SK-N-SH (cell line): ENCODE results near the gene FOXA3. TPM values are rescaled to one million over a fixed set of nuclear protein-coding genes. Genes with fewer than 3 reads are reported as not detected.

Experiments used
- CTCF ChIA-PET: fragments of 300-600, 350-600 bp; formaldehyde crosslinking; extraction: SDS; loops from one replicate; lab custom pipeline; 2021; lab: Yijun Ruan, JAX
- POLR2A ChIA-PET: fragments of 350-600 bp; sonication (Branson Sonifier 250); formaldehyde crosslinking; extraction: SDS; loops from one replicate; lab custom pipeline; 2020; ENCODE audit warnings: antibody characterized with exemption, inconsistent platforms; lab: Yijun Ruan, JAX
- DNase-seq: peaks from one replicate; pipeline ENCODE4 v3.0.0; 2012
- H2AFZ ChIP-seq: fragments of 200-600 bp; sonication (generic); 2 replicates; pipeline ENCODE4 v1.8.1; 2016; ENCODE audit warnings: antibody characterized with exemption, mild to moderate bottlenecking, low read depth
- H3F3A ChIP-seq: fragments of 200-600 bp; sonication (generic); replicated peaks from 2 replicates; pipeline ENCODE3; 2016; ENCODE audit warnings: antibody characterized with exemption, mild to moderate bottlenecking; ENCODE audit not compliant: insufficient read depth
- H3K27ac ChIP-seq, 2 experiments: fragments of 200-500 bp in 1 of 2; fragments of 200-600 bp in 1 of 2; sonication (Bioruptor generic) in 1 of 2; sonication (generic), shearing (Covaris generic) in 1 of 2; 2 replicates each; pipeline versions ENCODE4 v1.5.1 to v1.6.1; 2014 to 2016; ENCODE audit warnings: low read depth in 2 of 2, inconsistent platforms in 1 of 2, low read length in 1 of 2, mild to moderate bottlenecking in 1 of 2, mixed read lengths in 1 of 2
- H3K27me3 ChIP-seq: fragments of 200-600 bp; sonication (generic), shearing (Covaris generic); 2 replicates; pipeline ENCODE4 v1.6.1; 2016; ENCODE audit warnings: mixed run types; ENCODE audit not compliant: insufficient read depth
- H3K36me3 ChIP-seq, 2 experiments: fragments of 200-500 bp in 1 of 2; fragments of 200-600 bp in 1 of 2; sonication (Bioruptor generic) in 1 of 2; sonication (generic) in 1 of 2; replicated peaks in 1 of 2; 2 replicates each; pipeline versions ENCODE3 to v1.5.1; 2014 to 2016; ENCODE audit warnings: low read length in 1 of 2, mild to moderate bottlenecking in 1 of 2; ENCODE audit not compliant: insufficient read depth in 2 of 2, control insufficient read depth in 1 of 2
- H3K4me1 ChIP-seq, 2 experiments: fragments of 200-500 bp in 1 of 2; fragments of 200-600 bp in 1 of 2; sonication (Bioruptor generic) in 1 of 2; sonication (generic), shearing (Covaris generic) in 1 of 2; 2 replicates each; pipeline versions ENCODE4 v1.5.1 to v1.6.1; 2014 to 2016; ENCODE audit warnings: low read depth in 1 of 2, low read length in 1 of 2, mixed run types in 1 of 2; ENCODE audit not compliant: insufficient read depth in 2 of 2, control insufficient read depth in 1 of 2
- H3K4me2 ChIP-seq: fragments of 200-600 bp; sonication (generic), shearing (Covaris generic); 2 replicates; pipeline ENCODE4 v1.6.1; 2017; ENCODE audit warnings: mixed run types
- H3K4me3 ChIP-seq, 2 experiments: fragments of 200-500 bp in 1 of 2; fragments of 200-600 bp in 1 of 2; sonication (Bioruptor generic) in 1 of 2; sonication (generic), shearing (Covaris generic) in 1 of 2; 2 replicates each; pipeline versions ENCODE4 v1.5.1 to v1.8.1; 2014 to 2016; ENCODE audit warnings: low read depth in 2 of 2, inconsistent platforms in 1 of 2, low read length in 1 of 2, mild to moderate bottlenecking in 1 of 2, mixed read lengths in 1 of 2, moderate library complexity in 1 of 2
- H3K79me2 ChIP-seq: fragments of 200-600 bp; sonication (generic); 2 replicates; pipeline ENCODE4 v1.8.1; 2017; ENCODE audit warnings: mild to moderate bottlenecking; ENCODE audit not compliant: insufficient read depth
- H3K9ac ChIP-seq: fragments of 200-600 bp; sonication (generic); 2 replicates; pipeline ENCODE4 v1.6.1; 2017; ENCODE audit warnings: mixed run types
- H3K9me2 ChIP-seq: fragments of 200-600 bp; sonication (generic); 2 replicates; pipeline ENCODE4 v1.6.1; 2017; ENCODE audit warnings: mixed run types
- H3K9me3 ChIP-seq: fragments of 200-600 bp; sonication (generic); 2 replicates; pipeline ENCODE4 v1.6.1; 2017; ENCODE audit warnings: mixed run types, mild to moderate bottlenecking, moderate library complexity
- H4K20me1 ChIP-seq: fragments of 200-600 bp; sonication (generic); 2 replicates; pipeline ENCODE4 v1.6.1; 2017; ENCODE audit warnings: mild to moderate bottlenecking, mixed run types; ENCODE audit not compliant: insufficient read depth
- CHD2 ChIP-seq: fragments of 150-350 bp; IDR thresholded peaks from 2 replicates; pipeline ENCODE4 v1.6.1; 2018; ENCODE audit warnings: low read length; ENCODE audit not compliant: partially characterized antibody
- CTCF ChIP-seq: fragments of 200-600 bp; sonication (generic); IDR thresholded peaks from 2 replicates; pipeline ENCODE4 v1.6.1; 2017; ENCODE audit warnings: antibody characterized with exemption, mild to moderate bottlenecking, moderate library complexity
- ELF1 ChIP-seq: IDR thresholded peaks from 2 replicates; pipeline ENCODE4 v1.4.0; 2012
- FOSL2 ChIP-seq: IDR thresholded peaks from 2 replicates; pipeline ENCODE4 v1.4.0; 2012; ENCODE audit warnings: low read depth, mild to moderate bottlenecking, moderate library complexity, borderline replicate concordance
- FOXJ3 ChIP-seq: sonication (generic); formaldehyde crosslinking; IDR thresholded peaks from 2 replicates; pipeline ENCODE4 v1.5.1; 2020; ENCODE audit warnings: mild to moderate bottlenecking, missing genetic modification reagents
- GABPA ChIP-seq: IDR thresholded peaks from 2 replicates; pipeline ENCODE4 v1.4.0; 2012; ENCODE audit warnings: low read depth, mild to moderate bottlenecking
- JUND ChIP-seq: IDR thresholded peaks from 2 replicates; pipeline ENCODE4 v1.4.0; 2012
- MEF2A ChIP-seq: IDR thresholded peaks from 2 replicates; pipeline ENCODE4 v1.4.0; 2012; ENCODE audit warnings: low read depth, borderline replicate concordance
- MXI1 ChIP-seq: IDR thresholded peaks from 2 replicates; pipeline ENCODE4 v1.6.1; 2012; ENCODE audit warnings: mild to moderate bottlenecking, low read depth, low read length, improper control_type of control experiment
- NFIC ChIP-seq: IDR thresholded peaks from 2 replicates; pipeline ENCODE4 v1.4.0; 2012; ENCODE audit warnings: borderline replicate concordance
- PBX3 ChIP-seq: IDR thresholded peaks from 2 replicates; pipeline ENCODE4; 2012
- POLR2AphosphoS5 ChIP-seq: IDR thresholded peaks from 2 replicates; pipeline ENCODE4 v1.6.1; 2012; ENCODE audit warnings: low read depth, low read length
- RCOR1 ChIP-seq: fragments of 150-350 bp; IDR thresholded peaks from 2 replicates; pipeline ENCODE4 v1.6.1; 2017; ENCODE audit warnings: antibody characterized with exemption, low read length
- REST ChIP-seq: IDR thresholded peaks from 2 replicates; pipeline ENCODE4 v1.6.1; 2012; ENCODE audit warnings: mild to moderate bottlenecking, low read depth, low read length, moderate library complexity
- RFX5 ChIP-seq: IDR thresholded peaks from 2 replicates; pipeline ENCODE4 v1.6.1; 2012; ENCODE audit warnings: mild to moderate bottlenecking, improper control_type of control experiment, low read length
- SIN3A ChIP-seq: IDR thresholded peaks from 2 replicates; pipeline ENCODE4 v1.6.1; 2012; ENCODE audit warnings: low read depth, mild to moderate bottlenecking, low read length, moderate library complexity, borderline replicate concordance
- SMC3 ChIP-seq: IDR thresholded peaks from 2 replicates; pipeline ENCODE4 v1.6.1; 2012; ENCODE audit warnings: low read depth, low read length, improper control_type of control experiment
- TCF12 ChIP-seq: IDR thresholded peaks from 2 replicates; pipeline ENCODE4 v1.4.0; 2012
- WGBS: methylation state at CpG from one replicate; pipeline ENCODE4 v1.1.6; 2017; ENCODE audit warnings: low lambda C conversion rate; 5-methylcytosine and 5-hydroxymethylcytosine counted together
- polyA plus RNA-seq, 3 experiments: library from polyadenylated mRNA; depleted of rRNA; stranded (reverse); fragments of >200 nt; gene quantifications; 2 replicates each; pipeline ENCODE4 v1.2.3, GENCODE V29; 2012

FOXA3 gene
- polyA plus RNA-seq, 1 of the 3 experiments (the other 2 are of a cell fraction) = 1.5 TPM

GRCh38 chr19:45876411-45877197 lies 12.5 kb downstream of the FOXA3 start:
- 85% methylated on average over 39 of the region's 41 CpGs for WGBS
- H3K79me2 ChIP-seq = no peaks in the 10 kb centered on the region
- H4K20me1 ChIP-seq = no peaks in the 10 kb centered on the region
- H3K4me2 ChIP-seq = no peak overlapping the region
- no peak overlapping the region for H3K4me3 ChIP-seq
- POLR2A ChIA-PET = no interaction called here
- DNase-seq = peak; percentile 35
- no peaks in the 10 kb centered on the region for H3K9me3 ChIP-seq
- H3K4me1 ChIP-seq = no peaks in the 10 kb centered on the region
- TF ChIP-seq POLR2AphosphoS5 (no peak), TCF12 (no peak), JUND (no peak), NFIC (no peak), FOXJ3 (CRISPR knock-in tag) (no peak), SMC3 (no peak), CHD2 (no peak), RFX5 (no peak), ELF1 (no peak), RCOR1 (no peak), GABPA (no peak)
- TF ChIP-seq, all 33 proteins: peak for 0
- no peak overlapping the region for H3K9ac ChIP-seq
- H3F3A ChIP-seq = no peaks in the 10 kb centered on the region
- CTCF ChIA-PET = interaction anchor here (0.8 kb wide), 1 partner anchor 140 kb away, joined by 3 read pairs; no protein-coding TSS in a partner anchor
- peaks cover 0 to 2% of the 10 kb centered on the region in 2 experiments for H3K36me3 ChIP-seq
- H3K27me3 ChIP-seq = no peaks in the 10 kb centered on the region
- H3K27ac ChIP-seq = no peak overlapping the region
- no peak overlapping the region for H2AFZ ChIP-seq
- H3K9me2 ChIP-seq = no peaks in the 10 kb centered on the region

- Histone ChIP-seq H3K27ac (no peak overlapping the region), H3K9me3 (no peaks in the 10 kb centered on the region), H2AFZ (no peak overlapping the region), H3K36me3 (peaks cover 0 to 14% of the 10 kb centered on the region in 2 experiments), H3K4me3 (no peak overlapping the region)
- no peak for DNase-seq
- POLR2A ChIA-PET = no interaction called here
- CTCF ChIA-PET = interaction anchor here (8.7 to 9.9 kb wide), 2 partner anchors 10 to 62 kb away, joined by 121 to 130 read pairs; partner anchors contain the start of genes FOXA3, RSPH6A and SYMPK
- no peak for TF ChIP-seq CHD2
- no peak for TF ChIP-seq SIN3A
- no peak for TF ChIP-seq MXI1
- TF ChIP-seq FOSL2 = no peak
- TF ChIP-seq SMC3 = no peak
- no peak for TF ChIP-seq ELF1
- TF ChIP-seq RFX5 = no peak
- TF ChIP-seq REST = no peak
- TF ChIP-seq MEF2A = no peak
- TF ChIP-seq RCOR1 = no peak
- no peak for TF ChIP-seq CTCF
- TF ChIP-seq TCF12 = no peak
- TF ChIP-seq PBX3 = no peak
- TF ChIP-seq, all 33 proteins: peak for 0
- Histone ChIP-seq H3K9me2 (no peaks in the 10 kb centered on the region), H3F3A (peaks cover 3% of the 10 kb centered on the region), H4K20me1 (peaks cover 15% of the 10 kb centered on the region), H3K4me2 (no peak overlapping the region), H3K9ac (no peak overlapping the region), H3K27me3 (no peaks in the 10 kb centered on the region), H3K79me2 (peaks cover 6% of the 10 kb centered on the region; the same call in 1 of the 2 replicates), H3K4me1 (peaks cover 3 to 16% of the 10 kb centered on the region in 2 experiments; a peak in 1 of 4 replicates)
- WGBS = 73% methylated on average over 10 of the region's 11 CpGs
These were observed 14.1 kb downstream of the FOXA3 start for GRCh38 chr19:45878043-45878794.
